GM12878 (cell line): ENCODE data around the gene GAK. TPM values are rescaled to one million over a fixed set of nuclear protein-coding genes. Genes with fewer than 3 reads are reported as not detected.
A peak's percentile ranks its signal among the peaks of the same experiment; 100 is the strongest.

Source experiments
- ATAC-seq: fragments of 200-7000 bp; cut with Tn5 transposase; 3 replicates; pipeline ENCODE4 v1.9.1; 2020; ENCODE audit warnings: mild to moderate bottlenecking, moderate library complexity
- BruUV-seq: library from RNA; stranded (reverse); fragments of 400-500 nt; replicated peaks from 2 replicates; lab custom pipeline; 2021; lab: Mats Ljungman, UMichigan
- CTCF ChIA-PET: fragments of 300-600 bp; sonication (Branson Sonifier 250); formaldehyde crosslinking; extraction: SDS; loops from one replicate; lab custom pipeline; 2021; ENCODE audit warnings: inconsistent platforms; lab: Yijun Ruan, JAX
- POLR2A ChIA-PET: fragments of 350-600 bp; formaldehyde crosslinking; extraction: SDS; loops from one replicate; lab custom pipeline; 2021; ENCODE audit warnings: inconsistent platforms; lab: Charles Lee
- RAD21 ChIA-PET: fragments of 300-600 bp; sonication (Branson Sonifier 250); formaldehyde crosslinking; loops from one replicate; lab custom pipeline; 2023; ENCODE audit warnings: antibody characterized with exemption; ENCODE audit not compliant: unreplicated experiment; lab: Charles Lee
- SMC1A ChIA-PET: fragments of 300-600 bp; sonication (Branson Sonifier 250); formaldehyde crosslinking; loops from one replicate; lab custom pipeline; 2023; ENCODE audit not compliant: unreplicated experiment, uncharacterized antibody; lab: Charles Lee
- DNase-seq: peaks from one replicate; pipeline ENCODE4 v3.0.0-alpha.2; 2011; ENCODE audit warnings: low read depth, low spot score
- FAIRE-seq: peaks from 3 replicates; lab custom pipeline; 2011; peaks lifted over from hg19 to GRCh38; lab: Jason Lieb, UNC
- H2AFZ ChIP-seq: 2 replicates; pipeline ENCODE4 v1.6.0; 2011; ENCODE audit warnings: low read depth, low read length, control low read depth; ENCODE audit not compliant: control insufficient read depth
- H3K27ac ChIP-seq: 2 replicates; pipeline ENCODE4 v1.5.1; 2011; ENCODE audit warnings: control low read depth; ENCODE audit not compliant: control insufficient read depth, insufficient read depth
- H3K27me3 ChIP-seq, 2 experiments: replicated peaks in 1 of 2; 2 replicates each; pipeline versions ENCODE4 v1.6.0 to v1.6.1; 2011; ENCODE audit warnings: low read length in 1 of 2; ENCODE audit not compliant: control insufficient read depth in 2 of 2, insufficient read depth in 2 of 2
- H3K36me3 ChIP-seq, 2 experiments: 2 replicates each; pipeline ENCODE4 v1.5.1; 2011; ENCODE audit warnings: low read length in 1 of 2; ENCODE audit not compliant: control insufficient read depth in 2 of 2, insufficient read depth in 2 of 2
- H3K4me1 ChIP-seq: 2 replicates; pipeline ENCODE4 v1.6.1; 2011; ENCODE audit warnings: mild to moderate bottlenecking, low read length, moderate library complexity, mixed read lengths; ENCODE audit not compliant: control insufficient read depth, insufficient read depth
- H3K4me2 ChIP-seq: 2 replicates; pipeline ENCODE4 v1.6.0; 2011; ENCODE audit warnings: control low read depth; ENCODE audit not compliant: control insufficient read depth, insufficient read depth
- H3K4me3 ChIP-seq: fragments of 200-600 bp; sonication (generic); 2 replicates; pipeline ENCODE4 v1.5.1; 2016
- H3K79me2 ChIP-seq: 2 replicates; pipeline ENCODE4 v1.6.0; 2011; ENCODE audit warnings: low read length; ENCODE audit not compliant: control insufficient read depth, insufficient read depth
- H3K9ac ChIP-seq: 2 replicates; pipeline ENCODE4 v1.8.0; 2011; ENCODE audit warnings: low read length, control low read depth, mixed read lengths; ENCODE audit not compliant: control insufficient read depth, insufficient read depth
- H3K9me3 ChIP-seq: replicated peaks from 3 replicates; pipeline ENCODE4 v1.5.1; 2011; ENCODE audit warnings: mild to moderate bottlenecking, low read length; ENCODE audit not compliant: control insufficient read depth, insufficient read depth
- H4K20me1 ChIP-seq: 2 replicates; pipeline ENCODE4 v1.6.0; 2011; ENCODE audit not compliant: control insufficient read depth, insufficient read depth
- CTCF ChIP-seq, 3 experiments: IDR thresholded peaks in 2 of 3; conservative IDR thresholded peaks in 1 of 3; 2 replicates each; pipeline ENCODE4 v1.5.1; 2011; ENCODE audit warnings: low read depth in 3 of 3, low read length in 3 of 3, mild to moderate bottlenecking in 3 of 3, control low read depth in 2 of 3, moderate library complexity in 2 of 3, inconsistent platforms in 1 of 3, mixed read lengths in 1 of 3; ENCODE audit not compliant: control insufficient read depth in 2 of 3, insufficient read depth in 1 of 3; ENCODE audit errors: extremely low read depth in 1 of 3
- JUND ChIP-seq: IDR thresholded peaks from 2 replicates; pipeline ENCODE4 v1.6.1; 2012; ENCODE audit warnings: low read depth, mild to moderate bottlenecking, low read length, improper control_type of control experiment, moderate library complexity
- PRDM15 ChIP-seq: fragments of 450-650 bp; formaldehyde crosslinking; IDR thresholded peaks from 2 replicates; pipeline ENCODE4 v1.4.0; 2020; ENCODE audit warnings: mild to moderate bottlenecking, moderate library complexity
- TARDBP ChIP-seq: IDR thresholded peaks from 2 replicates; pipeline ENCODE4 v1.6.1; 2016; ENCODE audit warnings: borderline replicate concordance
- USF1 ChIP-seq: IDR thresholded peaks from 2 replicates; pipeline ENCODE4 v1.6.1; 2011; ENCODE audit warnings: borderline replicate concordance, low read depth, mild to moderate bottlenecking, moderate library complexity, mixed read lengths, low read length; ENCODE audit not compliant: insufficient read depth; ENCODE audit errors: extremely low read length
- WGBS: methylation state at CpG from one replicate; pipeline ENCODE4 v1.1.6; 2016; ENCODE audit warnings: low lambda C conversion rate; ENCODE audit not compliant: insufficient replicate concordance, insufficient coverage; ENCODE audit errors: missing lambda C conversion rate; 5-methylcytosine and 5-hydroxymethylcytosine counted together
- in situ Hi-C: fragments of 300-500 bp; cut with MboI; formaldehyde crosslinking; loops from 9 replicates; pipeline ENCODE4 v1.14.3; 2018; ENCODE audit warnings: mixed read lengths
- intact Hi-C: fragments of 100-400 bp; cut with micrococcal nuclease; formaldehyde crosslinking; loops from one replicate; pipeline ENCODE4 v1.14.2; 2022; ENCODE audit not compliant: unreplicated experiment
- polyA plus RNA-seq, 11 experiments: library from polyadenylated mRNA; depleted of rRNA in 4 of 11; unstranded in 6 of 11; stranded (reverse) in 5 of 11; fragments of >200 nt; fragmentation: Nextera tagmentation in 4 of 11; fragmentation: Illumina TruSeq in 1 of 11; extraction: Ambion mirVana in 4 of 11; extraction: Trizol in 1 of 11; gene quantifications; 1 replicate in 1 of 11; 2 replicates in 10 of 11; pipeline versions ENCODE4 v1.2.1 to v1.2.3, GENCODE V29; 2011 to 2016; ENCODE audit warnings: inconsistent platforms in 2 of 11, missing spikeins in 2 of 11, low read depth in 1 of 11
- total RNA-seq, 4 experiments: library from RNA; depleted of rRNA in 3 of 4; stranded (reverse); fragments of >200 nt in 3 of 4; fragmentation: Illumina TruSeq in 1 of 4; extraction: Trizol in 1 of 4; gene quantifications; 2 replicates each; pipeline versions ENCODE4 v1.2.1 to v1.2.3, GENCODE V29; 2013 to 2021

Gene GAK
- total and polyA plus RNA-seq, 10 of the 15 experiments (the other 5 are each of a cell fraction or from before 2014, with no cell fraction given), result 0.82 to 127 (median 53.8) TPM

GRCh38 chr4:880684-881405, 51.3 kb downstream of the GAK start:
- WGBS, result 83% methylated on average over 12 of the region's 17 CpGs
- H2AFZ ChIP-seq, result no peak overlapping the region
- H3K9me3 ChIP-seq, result no peaks in the 10 kb centered on the region
- no peak overlapping the region for H3K27ac ChIP-seq
- ChIA-PET RAD21 (interaction anchor here (1.3 kb wide), 1 partner anchor 104 kb away, joined by 4 read pairs; no protein-coding TSS in a partner anchor), POLR2A (no interaction called here)
- H3K9ac ChIP-seq, result no peak overlapping the region
- no peak for DNase-seq
- in situ Hi-C loops, result no loop called here
- intact Hi-C loops, result no loop called here
- peaks cover 13% of the 10 kb centered on the region for H3K4me1 ChIP-seq
- no peaks in the 10 kb centered on the region for H3K27me3 ChIP-seq
- H3K79me2 ChIP-seq, result no peaks in the 10 kb centered on the region
- H3K36me3 ChIP-seq, result peaks cover 11 to 24% of the 10 kb centered on the region in 2 experiments; a peak in 3 of 4 replicates
- TF ChIP-seq JUND (no peak), CTCF (IDR thresholded peaks at IDR 0.05 in 2 of 3, conservative IDR thresholded peaks at IDR 0.05 in 1 of 3; ENCODE audit: control insufficient read depth in 2 of 3, extremely low read depth in 1 of 3, insufficient read depth in 1 of 3, low read depth in 3 of 3, low read length in 3 of 3) (peak in 2 of 3 experiments; percentile 1 to 7; a peak in 1 of 6 replicates), TARDBP (no peak), USF1 (no peak), PRDM15 (CRISPR knock-in tag) (no peak)
- TF ChIP-seq, all 136 proteins: peak for 1
- no peak for ATAC-seq
- ChIA-PET SMC1A (no interaction called here), CTCF (no interaction called here)
- Histone ChIP-seq H4K20me1 (no peaks in the 10 kb centered on the region), H3K4me2 (no peak overlapping the region), H3K4me3 (no peak overlapping the region)
- no peak for FAIRE-seq
- no TSS peak for BruUV-seq
